GM19452 (cell line): Measurements from ENCODE around the gene CFAP46.

ENCODE experiments used
- ATAC-seq: cut with Tn5 transposase; IDR thresholded peaks from one replicate; pipeline ENCODE4 v1.9.1; 2021; ENCODE audit not compliant: unreplicated experiment

The CFAP46 gene

DNA sequence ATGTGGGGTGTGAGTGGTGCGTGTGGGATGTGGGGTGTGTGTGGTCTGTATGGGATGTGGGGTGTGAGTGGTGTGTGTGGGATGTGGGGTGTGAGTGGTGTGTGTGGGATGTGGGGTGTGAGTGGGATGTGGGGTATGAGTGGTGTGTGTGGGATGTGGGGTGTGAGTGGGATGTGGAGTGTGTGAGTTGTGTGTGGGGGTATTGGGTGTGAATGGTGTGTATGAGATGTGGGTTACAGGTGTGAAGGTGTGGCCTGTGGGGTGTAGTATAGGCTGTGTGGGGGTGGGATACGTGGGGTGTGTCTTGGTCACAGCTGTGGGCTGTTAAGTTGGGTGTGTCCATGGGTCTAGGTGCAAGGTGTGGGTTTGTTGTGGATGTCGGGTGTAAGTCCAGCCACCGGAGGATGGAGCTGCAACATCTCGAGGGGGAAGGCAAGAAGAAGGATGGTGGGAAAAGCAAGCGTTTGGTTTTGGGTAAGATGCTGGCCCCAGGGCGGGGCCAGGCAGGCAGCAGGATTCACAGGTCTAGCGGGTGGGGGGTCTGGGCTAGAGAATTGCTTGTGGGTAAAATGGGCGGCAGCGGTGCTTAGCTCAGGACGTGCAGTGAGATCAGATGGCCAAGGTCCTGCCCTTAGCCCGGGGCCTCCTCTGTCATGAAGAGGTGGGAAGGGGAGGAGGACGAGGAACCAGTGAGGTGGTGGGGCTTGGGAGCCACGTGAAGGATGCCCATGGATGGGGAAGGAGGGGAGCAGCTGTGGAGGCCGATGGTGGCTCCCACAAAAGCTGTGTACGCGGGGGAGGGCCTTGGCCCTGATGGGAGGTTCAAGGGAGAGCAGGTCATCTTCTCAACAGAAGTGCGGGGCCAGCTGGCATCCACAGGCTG lies 60.1 kb downstream of the CFAP46 start:
- ATAC-seq, result no peak

DNA sequence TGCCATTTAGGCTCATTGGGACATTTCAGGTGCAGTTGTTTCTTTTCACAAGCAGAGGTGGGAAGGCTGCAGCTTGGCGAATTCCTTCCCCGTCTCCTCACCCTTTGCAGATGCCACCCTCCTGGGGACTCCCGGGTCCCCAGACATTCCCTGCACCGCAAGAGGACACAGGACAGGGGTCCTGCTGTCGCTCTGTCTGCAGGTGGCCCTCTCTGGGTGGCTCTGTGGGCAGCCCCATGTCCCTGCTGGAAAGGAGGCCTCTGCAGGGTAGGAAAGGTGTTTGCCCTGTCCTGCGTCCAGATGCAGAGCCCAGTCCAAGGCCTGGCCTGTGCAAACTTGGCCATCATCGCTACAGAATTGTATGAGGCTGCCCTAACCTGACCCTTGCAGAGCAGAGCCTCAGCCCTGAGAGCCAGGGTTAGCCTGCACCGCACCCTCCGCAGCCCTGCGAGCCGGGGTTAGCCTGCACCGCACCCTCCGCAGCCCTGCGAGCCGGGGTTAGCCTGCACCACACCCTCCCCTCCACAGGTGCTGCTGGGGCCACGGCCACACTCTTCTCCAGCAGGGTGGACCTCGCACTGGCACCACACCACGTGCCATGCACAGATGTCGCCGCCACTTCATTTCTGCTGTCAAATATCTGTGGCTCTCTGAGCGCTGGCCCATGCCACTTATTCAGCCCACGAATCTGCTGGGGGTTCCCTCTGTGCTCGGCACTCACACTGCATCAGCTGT lies 61.0 kb downstream of the CFAP46 start:
- ATAC-seq, result no peak

DNA sequence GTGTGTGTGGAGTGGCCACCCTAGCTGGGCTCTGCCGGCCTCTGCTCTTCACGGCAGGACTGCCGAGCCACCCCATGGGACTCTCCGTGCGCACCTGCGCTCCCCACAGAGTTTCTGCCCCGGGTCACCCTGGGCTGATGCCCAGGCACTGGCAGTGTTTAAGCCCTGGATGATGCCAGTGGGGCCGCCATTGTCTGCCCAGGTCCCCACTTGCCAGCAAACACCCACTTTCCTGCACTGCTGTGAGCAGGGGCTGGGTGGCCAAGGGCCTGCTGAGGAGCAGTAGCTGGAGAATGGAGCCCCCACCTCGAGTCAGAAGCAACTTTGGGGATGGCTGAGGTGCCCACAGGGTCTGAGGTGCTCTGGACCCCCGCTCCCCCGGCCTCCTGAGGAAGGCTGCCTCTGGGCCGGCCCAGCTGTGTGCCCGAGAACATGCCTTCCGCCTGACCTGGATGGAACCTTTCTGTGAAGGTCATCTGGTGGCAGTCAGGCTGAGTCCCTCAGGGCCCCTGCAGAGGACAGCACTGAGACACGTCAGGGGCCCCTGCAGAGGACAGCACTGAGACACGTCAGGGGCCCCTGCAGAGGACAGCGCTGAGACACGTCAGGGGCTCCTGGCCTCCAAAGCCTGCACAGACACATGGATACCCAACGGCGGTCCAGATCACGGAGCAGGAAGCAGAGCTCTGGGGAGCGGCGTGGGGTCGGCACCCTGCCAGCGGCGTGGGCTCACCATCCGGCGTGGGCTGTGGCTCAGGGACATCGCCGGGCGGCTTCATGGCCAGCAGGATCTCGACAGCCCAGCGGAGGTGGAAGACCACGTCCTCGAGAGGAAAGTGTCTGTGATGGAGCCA lies 62.0 kb downstream of the CFAP46 start:
- no peak for ATAC-seq

DNA sequence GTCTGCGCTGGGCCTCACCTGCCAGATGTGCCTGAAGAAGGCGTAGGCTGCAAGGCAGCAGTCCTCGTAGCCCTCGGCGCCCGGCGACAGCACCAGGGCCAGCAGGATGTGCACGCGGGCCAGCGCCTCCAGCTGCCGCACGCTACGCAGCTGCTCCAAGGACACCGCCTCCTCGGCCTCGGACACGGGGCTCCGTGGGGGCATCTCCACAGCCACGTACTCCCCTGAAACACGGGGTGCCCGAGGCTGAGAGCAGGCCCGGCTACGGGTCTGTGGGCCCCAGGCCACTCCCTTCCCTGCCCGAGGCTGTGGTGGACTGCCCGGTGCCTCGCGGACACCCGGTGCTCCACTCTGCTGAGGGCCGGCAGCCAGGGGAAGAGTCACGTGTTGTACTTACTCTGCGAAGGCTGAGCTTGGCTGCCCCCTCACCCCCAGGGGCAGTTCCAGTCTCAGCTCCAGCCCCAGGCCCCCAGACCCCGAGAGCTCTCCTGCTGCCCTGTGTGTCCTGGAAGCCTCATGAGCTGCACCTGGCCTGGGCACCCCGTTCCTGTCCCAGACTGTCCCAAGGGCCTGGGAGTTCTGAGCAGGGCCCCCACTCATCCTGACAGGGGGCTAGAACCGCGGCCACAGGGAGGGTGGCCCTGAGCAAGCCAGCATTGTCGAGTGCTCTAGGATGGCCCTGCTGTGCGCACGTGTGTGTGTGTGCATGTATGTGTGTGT lies 62.8 kb downstream of the CFAP46 start:
- ATAC-seq, result no peak

DNA sequence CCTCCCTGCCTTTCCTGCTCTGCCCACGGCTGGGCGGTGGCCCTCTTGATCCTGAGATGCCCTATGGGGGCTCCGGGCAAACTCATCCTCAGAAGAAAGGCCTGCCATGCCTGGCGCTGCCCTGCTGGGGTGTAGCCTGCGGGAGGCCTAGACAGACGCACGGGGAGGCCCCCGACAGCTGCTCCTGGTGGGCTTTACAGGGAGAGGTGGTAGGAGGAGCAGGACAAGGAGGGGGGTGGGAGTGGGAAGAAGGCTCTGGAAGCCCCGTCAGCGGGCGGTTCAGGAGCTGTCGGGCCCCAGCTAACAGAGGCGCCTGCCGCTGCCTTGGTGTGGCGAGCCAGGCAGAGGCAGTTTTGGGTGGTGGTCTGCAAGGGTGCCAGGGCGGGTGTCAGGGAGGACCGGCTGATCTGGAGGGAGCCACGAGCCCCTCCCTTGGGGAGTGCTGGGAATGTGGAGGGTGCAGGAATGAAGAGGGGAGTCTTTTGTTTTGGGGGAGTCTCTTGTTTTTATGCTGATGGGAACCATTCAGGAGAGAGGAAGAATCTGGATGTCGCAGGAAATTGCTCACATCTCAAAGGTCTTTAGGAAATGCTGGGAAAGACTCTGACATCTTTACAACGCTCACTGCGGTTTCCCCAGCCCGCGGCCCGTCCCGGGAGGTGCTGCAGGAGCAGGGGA lies 63.5 kb downstream of the CFAP46 start:
- no peak for ATAC-seq

DNA sequence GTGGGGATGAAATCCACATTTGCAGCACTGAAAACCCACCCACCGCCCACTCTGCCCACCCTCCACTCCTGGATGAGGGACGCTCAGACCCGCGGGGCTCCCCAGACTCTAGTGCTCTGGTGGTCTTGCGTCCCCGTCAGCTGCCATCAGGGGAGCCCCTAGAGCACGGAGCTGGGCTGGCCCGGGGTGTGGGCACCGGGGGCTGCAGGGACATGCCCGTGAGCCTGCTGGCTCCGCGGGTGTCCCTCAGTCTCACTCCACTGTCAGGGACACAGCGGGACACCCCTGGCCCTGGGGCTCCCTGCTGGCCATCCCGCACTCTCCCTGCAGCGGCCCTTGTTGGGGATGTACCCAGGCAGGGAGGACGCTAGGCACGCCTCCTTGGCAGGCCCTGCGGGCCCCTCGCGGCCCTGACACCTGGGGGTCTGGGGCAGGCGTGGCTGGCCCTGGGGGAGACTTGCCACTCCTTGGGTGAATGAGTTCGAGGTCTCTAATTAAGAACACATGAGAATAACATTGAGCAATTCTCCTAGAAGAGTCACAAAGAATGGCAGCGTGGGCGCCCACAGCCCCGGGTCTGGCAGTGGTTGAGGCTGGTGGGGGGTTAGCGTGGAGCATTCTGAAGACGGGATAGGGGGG lies 64.2 kb downstream of the CFAP46 start:
- ATAC-seq, result no peak

DNA sequence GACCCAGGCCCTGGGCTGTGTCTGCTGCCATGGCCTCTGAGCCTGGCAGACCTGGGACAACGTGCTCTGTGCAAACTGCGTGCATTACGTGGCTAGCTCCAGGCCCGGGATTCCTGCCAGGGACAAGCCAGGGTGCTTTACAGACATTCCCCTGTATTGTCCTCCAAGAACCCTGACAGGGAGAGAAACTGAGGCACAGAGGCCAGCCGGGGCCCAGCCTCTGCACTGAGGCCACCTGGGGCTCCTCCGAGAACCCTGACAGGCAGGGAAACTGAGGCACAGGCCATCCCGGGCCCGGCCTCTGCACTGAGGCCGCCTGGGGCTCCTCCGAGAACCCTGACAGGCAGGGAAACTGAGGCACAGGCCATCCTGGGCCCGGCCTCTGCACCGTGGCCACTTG lies 64.9 kb downstream of the CFAP46 start:
- no peak for ATAC-seq

DNA sequence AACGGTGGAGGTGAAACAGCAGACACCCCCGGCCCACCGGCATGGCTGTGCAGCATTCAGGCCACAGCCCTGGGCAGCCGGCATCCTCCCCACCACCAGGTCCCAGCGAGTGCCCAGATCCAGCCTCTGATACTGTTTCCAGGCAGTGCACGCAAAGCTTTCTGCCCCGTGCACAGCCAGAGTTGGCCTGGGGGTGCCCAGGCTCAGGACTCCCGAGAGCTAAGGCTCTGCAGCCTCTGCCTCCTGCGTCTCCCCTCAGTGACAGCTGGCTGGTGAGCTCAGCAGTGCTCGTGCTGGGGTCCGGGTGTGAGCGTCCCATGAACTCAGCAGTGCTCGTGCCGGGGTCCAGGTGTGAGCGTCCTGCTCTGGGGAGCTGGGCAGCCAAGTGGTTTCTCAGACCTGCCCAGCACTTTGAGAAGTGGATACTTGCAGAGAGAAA lies 65.4 kb downstream of the CFAP46 start:
- no peak for ATAC-seq

DNA sequence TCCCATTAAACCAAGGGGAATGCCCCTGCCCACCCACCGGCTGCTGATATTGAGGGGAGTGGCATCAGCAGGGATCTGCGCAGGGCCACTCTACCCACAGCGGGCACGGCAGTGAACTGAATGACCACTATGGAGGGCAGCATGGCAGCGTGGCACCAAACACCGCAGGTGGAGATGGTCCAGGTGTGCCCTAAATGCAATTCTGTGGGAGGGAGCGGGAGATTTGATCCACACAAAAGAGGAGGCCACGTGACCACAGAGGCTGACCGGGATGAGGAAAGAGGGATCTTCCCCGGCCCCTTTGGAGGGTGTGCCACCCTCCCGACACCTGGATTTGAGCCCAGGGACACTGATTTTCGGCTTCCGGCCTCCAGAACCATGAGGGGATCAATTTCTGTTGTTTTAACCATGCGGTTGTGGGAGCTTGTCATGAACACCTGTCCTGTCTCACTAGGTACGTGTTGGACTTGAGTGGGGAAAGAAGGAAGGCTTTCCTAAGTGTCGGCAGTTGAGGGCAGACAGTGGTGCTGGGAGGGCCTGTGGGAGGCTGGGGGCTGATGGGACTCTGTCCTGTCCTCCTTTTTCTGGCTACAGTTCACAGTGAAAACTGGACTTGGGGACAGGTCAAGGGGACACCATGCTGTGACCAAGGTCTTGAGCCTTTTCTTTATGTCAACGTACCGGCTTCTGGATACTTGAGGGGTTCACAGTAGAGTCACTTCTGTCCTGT lies 66.1 kb downstream of the CFAP46 start:
- no peak for ATAC-seq

DNA sequence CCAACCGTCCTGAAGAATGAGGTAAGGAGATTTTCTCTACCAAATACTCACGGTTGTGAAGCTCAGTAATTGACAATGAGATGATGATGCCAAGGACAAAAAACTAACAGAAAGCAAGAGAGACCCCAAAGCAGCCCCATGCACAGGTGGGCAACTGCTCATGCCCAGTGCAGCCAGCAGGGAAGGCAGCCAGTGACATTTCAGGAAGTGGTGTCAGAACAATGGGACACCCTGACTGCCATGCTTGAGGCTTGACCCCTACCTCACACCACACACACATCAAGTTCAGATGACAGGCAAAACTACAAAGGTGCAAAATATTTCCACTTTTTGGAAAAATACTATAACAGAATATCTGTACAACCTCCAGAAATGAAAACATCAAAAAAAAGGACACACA lies 66.9 kb downstream of the CFAP46 start:
- no peak for ATAC-seq

DNA sequence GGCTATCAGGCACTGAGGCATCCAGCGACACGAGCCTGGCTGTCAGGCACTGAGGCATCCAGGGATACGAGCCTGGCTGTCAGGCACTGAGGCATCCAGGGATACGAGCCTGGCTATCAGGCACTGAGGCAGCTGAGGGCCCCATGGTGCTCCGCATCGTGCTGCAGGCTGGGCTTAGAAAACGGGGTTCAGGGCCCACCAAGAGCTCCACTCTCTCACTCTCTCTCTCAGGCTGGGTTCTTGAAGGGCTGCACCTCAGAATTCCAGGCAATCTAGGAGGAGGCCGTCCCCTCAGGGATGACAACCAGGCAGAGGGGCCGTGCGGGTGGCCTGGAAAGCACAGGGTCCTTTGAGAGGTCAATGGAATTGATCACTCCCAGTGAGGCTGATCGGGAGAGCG lies 69.0 kb downstream of the CFAP46 start:
- ATAC-seq, result no peak

DNA sequence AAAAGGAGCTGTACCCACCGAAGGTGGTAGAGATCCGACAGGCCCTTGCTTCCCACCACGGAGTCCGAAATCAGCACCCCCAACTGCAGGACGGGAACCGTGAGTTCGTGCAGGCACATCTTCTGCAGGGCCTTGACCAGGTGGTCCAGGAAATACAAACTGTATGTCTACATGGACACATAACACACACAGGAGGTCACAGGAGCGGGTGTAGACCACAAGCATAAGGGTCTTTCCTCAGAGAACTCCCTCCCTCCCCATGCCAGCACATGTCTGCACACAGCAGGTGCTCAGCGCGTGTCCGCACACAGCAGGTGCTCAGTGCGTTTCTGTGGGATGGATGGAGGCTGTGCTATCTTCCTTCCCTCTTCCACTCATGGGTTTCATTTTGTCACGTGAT lies 69.7 kb downstream of the CFAP46 start:
- no peak for ATAC-seq

DNA sequence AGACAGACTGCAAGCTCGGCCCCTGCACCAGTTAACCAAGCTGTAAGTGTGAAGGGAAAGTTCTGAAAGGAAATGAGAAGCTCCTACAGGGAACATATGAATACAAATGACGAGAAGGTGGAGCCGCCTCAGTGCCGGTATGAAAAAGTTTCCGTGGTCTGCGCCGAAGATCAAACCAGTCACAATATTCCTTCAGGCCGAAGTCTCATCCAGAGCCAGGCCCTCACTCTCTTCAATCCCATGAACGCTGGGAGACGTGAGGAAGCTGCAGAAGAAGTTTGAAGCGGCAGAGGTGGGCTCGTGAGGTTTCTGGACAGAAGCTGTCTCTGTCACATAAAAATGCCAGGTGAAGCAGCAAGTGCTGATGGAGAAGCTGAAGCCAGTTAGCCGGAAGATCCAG lies 71.9 kb downstream of the CFAP46 start:
- no peak for ATAC-seq

DNA sequence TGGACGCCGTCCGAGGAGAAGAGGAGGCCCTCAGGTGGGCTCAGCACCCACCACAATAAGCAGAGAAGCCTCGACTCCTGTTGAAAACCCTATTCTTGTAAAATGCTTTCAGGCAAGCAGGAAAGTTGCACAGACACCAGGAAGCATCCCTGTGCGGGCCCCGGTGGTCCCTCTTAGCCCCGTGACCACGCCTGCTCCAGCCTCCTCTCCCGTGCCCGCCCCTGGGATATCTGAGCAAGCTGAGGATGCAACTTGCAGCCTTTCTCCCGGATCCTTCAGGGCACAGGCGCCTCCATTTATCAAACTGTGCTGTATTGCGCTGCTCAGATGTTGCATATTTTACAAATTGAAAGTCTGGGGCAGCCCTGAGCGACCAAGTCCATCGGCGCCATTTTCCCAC lies 72.7 kb downstream of the CFAP46 start:
- no peak for ATAC-seq

DNA sequence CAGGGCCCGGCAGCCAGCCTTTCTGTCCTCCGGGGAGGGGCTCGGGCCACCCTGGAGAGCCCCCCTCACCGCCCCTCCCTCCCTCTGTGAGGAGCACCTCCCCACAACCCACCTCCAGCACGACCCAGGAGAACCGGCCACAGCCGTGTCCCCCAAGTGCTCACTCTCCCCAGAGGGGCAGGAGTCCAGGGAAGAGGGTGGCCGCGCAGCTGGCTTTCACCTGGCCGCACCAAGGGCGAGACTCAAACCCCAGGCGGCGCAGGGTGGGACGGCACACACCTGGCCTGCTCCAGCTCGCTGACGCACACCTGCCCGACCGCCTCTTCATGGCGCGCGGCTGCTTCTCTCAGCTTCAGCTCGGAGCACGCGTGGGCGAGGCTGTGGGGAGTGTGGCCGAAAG lies 73.4 kb downstream of the CFAP46 start:
- no peak for ATAC-seq

DNA sequence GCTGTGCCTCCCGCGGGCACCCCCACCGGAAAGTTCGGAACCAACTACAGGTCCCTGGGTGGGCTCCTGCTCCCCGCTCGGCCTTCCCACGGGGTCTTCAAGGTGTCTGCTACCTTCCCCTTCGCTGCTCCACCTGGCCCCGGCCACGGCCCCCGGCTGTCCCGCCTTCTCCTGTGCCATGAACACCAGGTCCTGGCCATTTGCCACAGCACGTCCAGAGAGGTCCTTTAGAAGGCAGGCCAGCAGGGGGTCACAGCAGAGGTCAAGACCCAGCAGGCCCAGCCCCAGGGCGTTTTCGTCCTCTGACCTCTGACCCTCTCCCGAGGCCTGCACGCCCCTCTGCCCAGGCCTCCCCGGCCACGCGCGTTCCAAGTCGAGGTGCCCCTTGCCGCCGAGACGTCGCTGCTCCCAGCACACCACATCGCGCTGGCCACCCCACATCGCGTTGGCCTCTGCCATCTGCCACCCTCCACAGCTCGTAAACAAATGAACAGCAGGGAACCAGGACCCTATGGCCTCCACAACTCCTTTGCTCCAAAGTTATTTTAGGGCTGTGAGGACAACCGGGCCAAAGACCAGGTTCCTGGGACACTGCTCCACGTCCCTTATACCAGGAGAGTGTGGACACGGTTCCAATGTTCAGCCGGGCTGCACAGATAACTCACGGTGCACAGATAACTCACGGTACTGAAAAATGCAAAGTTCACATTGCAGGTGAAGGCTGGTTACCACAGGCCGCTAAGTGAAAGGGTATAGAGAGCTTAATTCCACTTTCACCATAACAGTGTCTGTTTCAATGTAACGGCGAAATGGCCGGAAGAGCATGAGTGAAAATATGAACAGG lies 74.3 kb downstream of the CFAP46 start:
- ATAC-seq, result no peak

DNA sequence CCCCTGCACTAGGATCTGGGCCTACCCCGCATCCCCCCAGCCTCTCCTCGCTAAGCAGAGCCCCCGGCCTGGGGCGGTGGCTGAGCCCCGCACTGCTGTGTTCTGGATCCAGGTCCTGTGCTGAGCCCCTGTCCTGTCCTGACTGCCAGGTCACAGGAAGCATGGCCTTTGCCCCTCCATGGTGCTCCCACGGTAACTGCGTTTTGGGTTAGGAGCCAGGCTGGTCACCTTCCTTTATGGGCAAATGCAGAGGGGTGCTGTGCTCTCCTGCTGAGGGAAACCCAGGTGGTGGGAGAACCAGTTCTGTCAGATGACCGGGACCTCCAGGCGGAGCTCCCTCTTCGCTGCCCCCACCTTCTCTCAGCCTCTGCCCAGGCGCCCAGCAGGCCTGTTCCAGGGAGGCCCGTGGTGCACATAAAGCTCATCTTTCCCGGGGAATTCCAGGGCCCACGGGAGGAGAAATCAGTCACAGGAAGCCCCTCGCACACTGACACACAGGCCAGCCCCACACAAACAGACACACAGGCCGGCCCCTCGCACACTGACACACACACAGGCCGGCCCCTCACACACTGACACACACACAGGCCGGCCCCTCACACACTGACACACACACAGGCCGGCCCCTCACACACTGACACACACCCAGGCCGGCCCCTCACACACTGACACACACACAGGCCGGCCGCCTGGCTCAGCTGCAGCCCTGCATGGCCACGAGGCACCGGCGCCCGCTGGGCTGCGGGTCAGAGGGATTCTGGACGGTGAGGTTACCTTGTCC lies 75.6 kb downstream of the CFAP46 start:
- no peak for ATAC-seq
